LNCaP clone FGC (cell line): ENCODE measurements around the gene FOLR3.
"Not testable (repeated sequence)": the region's sequence is repeated elsewhere in the genome, so short reads cannot be mapped to it uniquely, and the experiment has no call there.

Source experiments
- DNase-seq: peaks from one replicate; pipeline ENCODE4 v3.0.0-alpha.2; 2011; ENCODE audit warnings: low read depth
- H3K4me3 ChIP-seq: 2 replicates; pipeline ENCODE4 v1.5.1; 2011; ENCODE audit warnings: mild to moderate bottlenecking, low read depth, low read length, control low read depth
- TF ChIP-seq, protein P1 (sequence below): IDR thresholded peaks from 2 replicates; pipeline ENCODE4 v1.5.1; 2012; ENCODE audit warnings: mild to moderate bottlenecking; ENCODE audit not compliant: control insufficient read depth, insufficient read depth; ENCODE audit errors: extremely low read depth

Gene FOLR3

GRCh38 chr11:72160319-72160718, 24.8 kb downstream of the FOLR3 start:
- TF ChIP-seq, protein P1, sequence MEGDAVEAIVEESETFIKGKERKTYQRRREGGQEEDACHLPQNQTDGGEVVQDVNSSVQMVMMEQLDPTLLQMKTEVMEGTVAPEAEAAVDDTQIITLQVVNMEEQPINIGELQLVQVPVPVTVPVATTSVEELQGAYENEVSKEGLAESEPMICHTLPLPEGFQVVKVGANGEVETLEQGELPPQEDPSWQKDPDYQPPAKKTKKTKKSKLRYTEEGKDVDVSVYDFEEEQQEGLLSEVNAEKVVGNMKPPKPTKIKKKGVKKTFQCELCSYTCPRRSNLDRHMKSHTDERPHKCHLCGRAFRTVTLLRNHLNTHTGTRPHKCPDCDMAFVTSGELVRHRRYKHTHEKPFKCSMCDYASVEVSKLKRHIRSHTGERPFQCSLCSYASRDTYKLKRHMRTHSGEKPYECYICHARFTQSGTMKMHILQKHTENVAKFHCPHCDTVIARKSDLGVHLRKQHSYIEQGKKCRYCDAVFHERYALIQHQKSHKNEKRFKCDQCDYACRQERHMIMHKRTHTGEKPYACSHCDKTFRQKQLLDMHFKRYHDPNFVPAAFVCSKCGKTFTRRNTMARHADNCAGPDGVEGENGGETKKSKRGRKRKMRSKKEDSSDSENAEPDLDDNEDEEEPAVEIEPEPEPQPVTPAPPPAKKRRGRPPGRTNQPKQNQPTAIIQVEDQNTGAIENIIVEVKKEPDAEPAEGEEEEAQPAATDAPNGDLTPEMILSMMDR = no peak
- DNase-seq = no peak
- H3K4me3 ChIP-seq = no peak overlapping the region

- H3K4me3 ChIP-seq = no peak overlapping the region
- no peak for DNase-seq
- TF ChIP-seq, protein P1 = no peak
Observed at GRCh38 chr11:72162891-72163492, 27.5 kb downstream of the FOLR3 start.

DNA sequence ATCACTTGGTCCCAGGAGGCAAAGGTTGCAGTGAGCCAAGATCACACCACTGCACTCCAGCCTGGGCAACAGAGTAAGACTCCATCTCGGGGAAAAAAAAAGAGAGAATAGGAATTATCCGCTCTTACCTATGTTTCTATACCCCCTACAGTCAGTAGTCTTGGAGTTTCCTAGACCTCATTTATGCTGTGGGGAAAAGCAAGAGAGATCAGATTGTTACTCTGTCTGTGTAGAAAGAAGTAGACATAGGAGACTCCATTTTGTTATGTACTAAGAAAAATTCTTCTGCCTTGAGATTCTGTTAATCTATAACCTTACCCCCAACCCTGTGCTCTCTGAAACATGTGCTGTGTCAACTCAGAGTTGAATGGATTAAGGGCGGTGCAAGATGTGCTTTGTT, 28.7 kb downstream of the FOLR3 start:
- not testable (repeated sequence) for H3K4me3 ChIP-seq, DNase-seq

DNA sequence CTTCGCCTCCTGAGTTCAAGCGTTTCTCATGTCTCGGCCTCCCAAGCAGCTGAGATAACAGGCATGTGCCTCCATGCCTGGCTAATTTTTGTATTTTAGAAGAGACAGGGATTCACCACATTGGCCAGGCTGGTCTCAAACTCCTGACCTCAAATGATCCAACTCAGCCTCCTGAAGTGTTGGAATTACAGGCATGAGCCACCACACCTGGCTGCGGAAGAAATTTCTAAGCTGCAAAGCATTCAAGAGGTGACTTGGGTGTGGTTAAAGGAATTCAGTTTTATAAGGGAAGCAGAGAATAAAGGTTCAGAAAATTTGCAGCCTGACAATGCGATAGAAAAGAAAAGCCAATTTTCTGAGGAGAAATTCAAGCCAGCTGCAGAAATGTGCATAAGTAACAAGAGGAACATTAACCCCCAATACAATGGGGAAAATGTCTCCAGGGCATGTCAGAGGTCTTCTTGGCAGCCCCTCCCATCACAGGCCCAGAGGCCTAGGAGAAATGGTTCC, 33.6 kb downstream of the FOLR3 start:
- H3K4me3 ChIP-seq, DNase-seq: not testable (repeated sequence)

- not testable (repeated sequence) for H3K4me3 ChIP-seq, DNase-seq
Observed at GRCh38 chr11:72169754-72170153, 34.2 kb downstream of the FOLR3 start.

- not testable (repeated sequence) for DNase-seq, H3K4me3 ChIP-seq
Observed at GRCh38 chr11:72172043-72172442, 36.5 kb downstream of the FOLR3 start.

DNA sequence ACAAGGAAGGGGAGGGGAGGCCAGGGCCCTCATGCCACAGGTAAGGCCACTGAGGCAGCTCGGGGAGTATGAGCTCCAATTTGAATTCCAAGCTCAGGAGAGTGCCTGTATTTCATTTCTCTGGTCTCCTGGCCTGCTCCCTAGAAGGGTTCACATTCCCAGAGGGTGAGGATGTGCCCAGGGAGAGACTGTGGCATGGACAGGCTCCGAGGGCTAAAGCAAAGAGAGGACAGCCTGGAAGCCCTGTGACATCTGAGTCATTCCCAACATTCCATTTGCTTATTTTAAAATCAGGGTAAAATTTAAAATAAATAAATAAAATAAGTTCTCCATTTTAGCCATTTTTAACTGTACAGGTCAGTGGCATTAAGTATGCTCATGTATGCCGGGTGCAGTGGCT, 37.8 kb downstream of the FOLR3 start:
- DNase-seq = no peak
- TF ChIP-seq, protein P1 = no peak
- no peak overlapping the region for H3K4me3 ChIP-seq

- TF ChIP-seq, protein P1 = no peak
- no peak for DNase-seq
- no peak overlapping the region for H3K4me3 ChIP-seq
Observed at GRCh38 chr11:72174302-72175070, 39.0 kb downstream of the FOLR3 start.

DNA sequence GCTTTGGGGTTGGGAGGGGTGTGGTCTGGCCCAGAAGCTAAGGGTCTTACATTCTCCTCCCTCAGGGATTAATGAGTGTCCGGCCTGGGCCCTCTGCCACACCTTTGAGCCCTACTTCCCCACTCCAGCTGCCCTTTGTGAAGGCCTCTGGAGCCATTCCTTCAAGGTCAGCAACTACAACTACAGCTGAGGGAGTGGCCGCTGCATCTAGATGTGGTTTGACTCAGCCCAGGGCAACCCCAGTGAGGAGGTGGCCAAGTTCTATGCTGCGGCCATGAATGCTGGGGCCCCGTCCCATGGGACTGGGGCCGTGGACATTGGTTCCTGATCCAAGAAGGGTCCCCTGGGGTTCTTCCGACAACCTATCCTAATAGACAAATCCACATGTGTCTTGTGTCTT, 42.1 kb downstream of the FOLR3 start:
- H3K4me3 ChIP-seq = no peak overlapping the region
- DNase-seq = no peak
- TF ChIP-seq, protein P1 = no peak
